Left lung (tissue), 10 donors: ENCODE results near the gene JAKMIP1. TPM values are rescaled to one million over a fixed set of nuclear protein-coding genes. Genes with fewer than 3 reads are reported as not detected.

ENCODE experiments used
- ATAC-seq: fragments of 200-7000 bp; cut with Tn5 transposase; one replicate; pipeline ENCODE4 v1.9.1; 2020; ENCODE audit warnings: moderate library complexity
- DNase-seq, 4 donors: peaks; one replicate each; pipeline ENCODE4 v3.0.0-alpha.2; 2013 to 2020
- H3K27ac ChIP-seq, 2 donors: fragments of 200-600 bp; sonication (generic) in 1 of 2; one replicate each; pipeline versions ENCODE4 v1.5.0 to v1.8.0; 2020 to 2021
- H3K27me3 ChIP-seq, 2 donors: fragments of 200-600 bp; sonication (generic) in 1 of 2; one replicate each; pipeline versions ENCODE4 v1.5.0 to v1.8.0; 2020 to 2021
- H3K36me3 ChIP-seq, 2 donors: fragments of 200-600 bp; sonication (generic) in 1 of 2; one replicate each; pipeline versions ENCODE4 v1.5.0 to v1.8.0; 2020 to 2021
- H3K4me1 ChIP-seq, 2 donors: fragments of 200-600 bp; one replicate each; pipeline ENCODE4 v1.8.0; 2021
- H3K4me3 ChIP-seq, 2 donors: fragments of 200-600 bp; sonication (generic) in 1 of 2; one replicate each; pipeline versions ENCODE4 v1.5.0 to v1.8.0; 2020 to 2021; ENCODE audit warnings: mild to moderate bottlenecking in 1 of 2
- H3K9me3 ChIP-seq, 2 donors: fragments of 200-600 bp; sonication (generic) in 1 of 2; one replicate each; pipeline versions ENCODE4 v1.5.0 to v1.8.0; 2020 to 2021
- intact Hi-C, 2 donors: fragments of 100-400 bp; cut with DNase I; formaldehyde crosslinking; loops; one replicate each; pipeline versions ENCODE4 v1.11.2 to v1.14.2; 2022
- polyA plus RNA-seq, 6 donors: library from polyadenylated mRNA; unstranded; fragments of 120-200 nt; gene quantifications; one replicate each; pipeline ENCODE4 v1.2.1, GENCODE V29; 2013; ENCODE audit not compliant: insufficient read length in 6 of 6
- total RNA-seq, 2 donors: library from RNA; stranded (reverse); fragmentation: NEBNext Ultra II Directional; extraction: Animal tissue kit (Norgen Biotek cat#: 25700); gene quantifications; one replicate each; pipeline ENCODE4 v1.2.1, GENCODE V29; 2021
- TF ChIP-seq, protein P1 (sequence below), 2 donors: fragments of 200-600 bp; sonication (generic) in 1 of 2; IDR thresholded peaks; one replicate each; pipeline versions ENCODE4 v1.5.0 to v1.8.0; 2021; ENCODE audit warnings: antibody characterized with exemption in 2 of 2
- donor health status: DM: no; HTN: yes; CAD: no.
- donor health status: DM: no; HTN: no; CAD: no.

Gene JAKMIP1
- total and polyA plus RNA-seq, 8 donors: 0.13 to 0.79 (median 0.21) TPM; not detected in 1

GRCh38 chr4:6001680-6002491 is 198.5 kb downstream of the JAKMIP1 start:
- DNase-seq (no peak), ATAC-seq (no peak)
- Histone ChIP-seq H3K27me3 (peaks cover 0 to 42% of the 10 kb centered on the region in 2 donors), H3K4me3 (no peak overlapping the region), H3K4me1 (no peaks in the 10 kb centered on the region), H3K27ac (no peak overlapping the region), H3K9me3 (no peaks in the 10 kb centered on the region), H3K36me3 (no peaks in the 10 kb centered on the region)
- TF ChIP-seq, protein P1, sequence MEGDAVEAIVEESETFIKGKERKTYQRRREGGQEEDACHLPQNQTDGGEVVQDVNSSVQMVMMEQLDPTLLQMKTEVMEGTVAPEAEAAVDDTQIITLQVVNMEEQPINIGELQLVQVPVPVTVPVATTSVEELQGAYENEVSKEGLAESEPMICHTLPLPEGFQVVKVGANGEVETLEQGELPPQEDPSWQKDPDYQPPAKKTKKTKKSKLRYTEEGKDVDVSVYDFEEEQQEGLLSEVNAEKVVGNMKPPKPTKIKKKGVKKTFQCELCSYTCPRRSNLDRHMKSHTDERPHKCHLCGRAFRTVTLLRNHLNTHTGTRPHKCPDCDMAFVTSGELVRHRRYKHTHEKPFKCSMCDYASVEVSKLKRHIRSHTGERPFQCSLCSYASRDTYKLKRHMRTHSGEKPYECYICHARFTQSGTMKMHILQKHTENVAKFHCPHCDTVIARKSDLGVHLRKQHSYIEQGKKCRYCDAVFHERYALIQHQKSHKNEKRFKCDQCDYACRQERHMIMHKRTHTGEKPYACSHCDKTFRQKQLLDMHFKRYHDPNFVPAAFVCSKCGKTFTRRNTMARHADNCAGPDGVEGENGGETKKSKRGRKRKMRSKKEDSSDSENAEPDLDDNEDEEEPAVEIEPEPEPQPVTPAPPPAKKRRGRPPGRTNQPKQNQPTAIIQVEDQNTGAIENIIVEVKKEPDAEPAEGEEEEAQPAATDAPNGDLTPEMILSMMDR (IDR thresholded peaks at IDR 0.05): no peak
- intact Hi-C loops: no loop called here

DNA sequence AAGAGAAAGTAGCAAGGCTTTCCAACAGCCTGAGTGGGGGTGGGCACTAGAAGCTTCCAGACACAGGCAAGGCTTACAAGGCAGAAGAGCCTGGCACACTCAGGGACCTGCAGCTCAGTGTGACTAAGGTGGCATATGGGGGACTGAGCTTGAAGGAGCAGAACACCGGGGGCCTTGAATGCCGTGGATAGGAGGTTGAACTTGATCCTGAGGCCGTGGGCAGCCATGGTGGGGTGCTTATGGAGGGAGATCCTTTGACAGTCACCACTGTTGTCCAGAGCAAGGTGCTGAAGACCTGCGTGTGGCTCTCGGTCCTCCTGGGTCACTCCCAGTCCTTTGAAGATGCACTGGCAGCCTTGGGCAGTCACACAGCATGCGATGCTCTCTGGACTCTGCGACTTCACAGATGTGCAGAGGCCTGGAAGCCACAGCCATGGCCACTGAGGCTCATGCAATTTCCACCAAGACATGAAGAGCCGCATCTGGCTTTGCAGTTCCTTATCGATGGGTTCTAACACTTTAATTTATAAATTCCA is 200.5 kb downstream of the JAKMIP1 start:
- Histone ChIP-seq H3K9me3 (no peaks in the 10 kb centered on the region), H3K27me3 (peaks cover 0 to 30% of the 10 kb centered on the region in 2 donors), H3K4me1 (no peaks in the 10 kb centered on the region), H3K4me3 (no peak overlapping the region), H3K36me3 (no peaks in the 10 kb centered on the region), H3K27ac (no peak overlapping the region)
- DNase-seq (no peak), ATAC-seq (no peak)
- TF ChIP-seq, protein P1 (IDR thresholded peaks at IDR 0.05): no peak
- intact Hi-C loops: no loop called here

DNA sequence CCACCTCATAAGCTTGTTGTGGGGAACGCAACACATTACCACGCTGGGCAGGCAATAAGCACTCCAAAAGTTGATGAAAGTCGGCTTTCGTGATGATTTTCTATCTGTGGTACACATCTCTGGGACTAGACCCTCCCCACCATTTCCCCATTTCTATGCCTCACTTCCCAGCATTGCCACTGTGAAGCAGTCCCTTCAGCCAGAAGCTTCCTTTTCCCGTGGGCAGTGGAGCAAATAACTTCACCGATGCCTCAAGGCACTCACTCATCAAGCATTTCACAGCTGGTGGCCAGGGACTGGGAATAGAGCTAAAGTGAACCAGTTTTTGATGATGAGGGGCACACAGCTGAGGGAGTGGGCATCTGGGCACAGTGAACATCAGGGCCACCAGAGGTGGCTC is 201.0 kb downstream of the JAKMIP1 start:
- Histone ChIP-seq H3K9me3 (no peaks in the 10 kb centered on the region), H3K4me1 (no peaks in the 10 kb centered on the region), H3K27ac (no peak overlapping the region), H3K4me3 (no peak overlapping the region), H3K27me3 (peaks cover 0 to 33% of the 10 kb centered on the region in 2 donors), H3K36me3 (no peaks in the 10 kb centered on the region)
- TF ChIP-seq, protein P1 (IDR thresholded peaks at IDR 0.05): no peak
- DNase-seq (no peak), ATAC-seq (no peak)
- intact Hi-C loops: no loop called here

DNA sequence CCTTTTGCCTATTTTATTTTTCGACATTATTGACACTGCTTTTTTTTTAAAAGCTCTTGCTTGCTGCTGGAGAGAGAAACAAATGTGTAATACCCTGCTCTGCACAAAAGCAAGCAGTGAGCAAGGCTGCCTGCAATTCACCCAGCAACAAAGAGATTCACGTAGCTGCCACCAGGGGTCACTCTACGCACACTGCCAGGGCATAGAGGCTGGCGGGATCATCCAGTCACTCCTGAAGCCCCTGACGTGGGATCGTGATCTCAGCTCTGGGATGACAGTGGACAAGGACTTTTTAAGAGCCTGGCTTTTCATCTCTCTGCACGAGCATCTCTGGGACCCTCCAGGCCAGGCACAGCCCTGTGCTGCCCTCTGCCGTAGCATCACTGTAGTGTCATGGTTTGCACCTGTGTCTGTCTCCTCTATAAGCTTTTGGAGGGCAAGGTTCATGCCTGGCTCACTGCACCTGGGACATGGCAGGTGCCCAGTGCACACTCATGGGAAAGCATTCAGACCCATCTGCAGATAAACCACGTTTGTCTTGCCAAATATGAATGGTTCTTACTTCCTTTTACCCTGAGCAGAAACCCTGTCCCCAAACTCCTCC is 201.9 kb downstream of the JAKMIP1 start:
- TF ChIP-seq, protein P1 (IDR thresholded peaks at IDR 0.05): peak; percentile 80 to 91
- intact Hi-C loops: no loop called here
- ATAC-seq: peak; percentile 94

DNA sequence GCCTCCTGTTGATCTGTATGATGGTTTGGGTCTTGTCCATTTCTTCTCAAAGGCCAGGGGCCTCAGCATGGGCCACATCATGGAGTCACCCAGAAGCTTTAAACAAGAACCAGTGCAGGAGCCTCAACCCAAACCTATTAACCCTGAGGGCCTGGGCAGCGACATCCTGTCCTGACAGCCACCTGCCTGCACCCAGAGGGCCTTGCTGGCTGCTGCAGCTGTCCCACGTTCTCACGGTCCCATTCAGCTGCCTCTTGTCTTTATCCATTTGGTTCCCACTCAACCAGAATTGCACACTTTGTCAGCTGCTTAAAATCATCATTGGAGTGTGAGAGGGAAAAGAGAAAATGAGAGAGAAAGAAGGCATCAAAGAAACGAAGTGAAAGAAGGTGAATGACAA is 203.7 kb downstream of the JAKMIP1 start:
- TF ChIP-seq, protein P1 (IDR thresholded peaks at IDR 0.05): no peak
- intact Hi-C loops: no loop called here

More for the DNA sequence above, 201.9 kb downstream of the JAKMIP1 start:
- Histone ChIP-seq H3K9me3 (no peaks in the 10 kb centered on the region), H3K27me3 (peaks cover 0 to 40% of the 10 kb centered on the region in 2 donors), H3K27ac (no peak overlapping the region), H3K4me3 (no peak overlapping the region), H3K36me3 (no peaks in the 10 kb centered on the region), H3K4me1 (no peaks in the 10 kb centered on the region)
- peak in 3 of 4 donors; percentile 45 to 78 (median 49) for DNase-seq

More for the DNA sequence above, 203.7 kb downstream of the JAKMIP1 start:
- no peak for DNase-seq
- Histone ChIP-seq H3K9me3 (no peaks in the 10 kb centered on the region), H3K27me3 (peaks cover 0 to 56% of the 10 kb centered on the region in 2 donors), H3K4me1 (no peaks in the 10 kb centered on the region), H3K4me3 (no peak overlapping the region), H3K36me3 (no peaks in the 10 kb centered on the region), H3K27ac (no peak overlapping the region)
- no peak for ATAC-seq
